GM23338 (cell line): Measurements from ENCODE around the gene GRIN3B. TPM values are rescaled to one million over a fixed set of nuclear protein-coding genes. Genes with fewer than 3 reads are reported as not detected.

Experiments used
- ATAC-seq: fragments of 200-7000 bp; cut with Tn5 transposase; 3 replicates; pipeline ENCODE4 v1.9.1; 2020
- DNase-seq: peaks from one replicate; pipeline ENCODE4 v3.0.0-alpha.2; 2015; ENCODE audit warnings: low spot score
- H2AFZ ChIP-seq: fragments of 200-600 bp; sonication (generic); 2 replicates; pipeline ENCODE4 v1.8.0; 2016; ENCODE audit warnings: antibody characterized with exemption, mild to moderate bottlenecking, moderate library complexity
- H3F3A ChIP-seq: fragments of 200-600 bp; sonication (generic); replicated peaks from 2 replicates; pipeline ENCODE4 v1.8.0; 2017; ENCODE audit warnings: antibody characterized with exemption, mixed run types, low read depth
- H3K27ac ChIP-seq: fragments of 200-600 bp; sonication (generic); 2 replicates; pipeline ENCODE4 v1.6.1; 2016; ENCODE audit warnings: low read depth
- H3K27me3 ChIP-seq: fragments of 200-600 bp; sonication (generic); 2 replicates; pipeline ENCODE4 v1.8.0; 2016; ENCODE audit warnings: mild to moderate bottlenecking, mixed run types, moderate library complexity; ENCODE audit not compliant: insufficient read depth
- H3K36me3 ChIP-seq: fragments of 200-600 bp; sonication (generic); 2 replicates; pipeline ENCODE4 v1.8.0; 2016; ENCODE audit warnings: mild to moderate bottlenecking; ENCODE audit not compliant: insufficient read depth
- H3K4me1 ChIP-seq: fragments of 200-600 bp; sonication (generic); 2 replicates; pipeline ENCODE4 v1.8.0; 2016; ENCODE audit warnings: mild to moderate bottlenecking, moderate library complexity; ENCODE audit not compliant: insufficient read depth
- H3K4me2 ChIP-seq: fragments of 200-600 bp; sonication (generic); 2 replicates; pipeline ENCODE4 v1.7.1; 2017; ENCODE audit warnings: mixed run types
- H3K4me3 ChIP-seq: fragments of 200-600 bp; sonication (generic); 2 replicates; pipeline ENCODE4 v1.6.1; 2016; ENCODE audit warnings: mixed run types
- H3K79me2 ChIP-seq: fragments of 200-600 bp; sonication (generic); replicated peaks from 2 replicates; pipeline ENCODE4 v1.8.0; 2017; ENCODE audit warnings: mild to moderate bottlenecking; ENCODE audit not compliant: insufficient read depth
- H3K9me2 ChIP-seq: fragments of 200-600 bp; sonication (generic); 2 replicates; pipeline ENCODE4 v1.8.0; 2017; ENCODE audit not compliant: insufficient read depth
- H4K20me1 ChIP-seq: fragments of 200-600 bp; sonication (generic); replicated peaks from 2 replicates; pipeline ENCODE4 v1.8.0; 2017; ENCODE audit warnings: mild to moderate bottlenecking; ENCODE audit not compliant: insufficient read depth
- H3K27ac Mint-ChIP-seq: 2 replicates; pipeline ENCODE4 v1.8.0; 2020; ENCODE audit warnings: inconsistent platforms, mild to moderate bottlenecking, moderate library complexity, mixed read lengths
- H3K27me3 Mint-ChIP-seq: 3 replicates; pipeline ENCODE4 v1.8.0; 2022; ENCODE audit warnings: low read depth, mild to moderate bottlenecking, moderate library complexity, mixed read lengths, inconsistent platforms; ENCODE audit not compliant: insufficient read depth, poor library complexity
- H3K36me3 Mint-ChIP-seq: 3 replicates; pipeline ENCODE4 v1.8.0; 2021; ENCODE audit warnings: low read depth, mild to moderate bottlenecking, inconsistent platforms, moderate library complexity, mixed read lengths
- H3K4me1 Mint-ChIP-seq: 3 replicates; pipeline ENCODE4 v1.8.0; 2020; ENCODE audit warnings: mild to moderate bottlenecking, inconsistent platforms, mixed read lengths
- H3K4me3 Mint-ChIP-seq: 3 replicates; pipeline ENCODE4 v1.8.0; 2021; ENCODE audit warnings: moderate library complexity, mild to moderate bottlenecking, inconsistent platforms, mixed read lengths
- H3K9me3 Mint-ChIP-seq: 3 replicates; pipeline ENCODE4 v1.8.0; 2020; ENCODE audit warnings: moderate library complexity, mild to moderate bottlenecking, inconsistent platforms, mixed read lengths
- CREB1 ChIP-seq: fragments of 250-450 bp; sonication (Bioruptor Pico); IDR thresholded peaks from 2 replicates; pipeline ENCODE4 v1.5.0; 2020; ENCODE audit warnings: low read depth, mild to moderate bottlenecking, moderate library complexity
- ETS1 ChIP-seq: IDR thresholded peaks from 2 replicates; pipeline ENCODE4 v1.6.1; 2016; ENCODE audit warnings: antibody characterized with exemption
- EZH2 ChIP-seq: fragments of 200-600 bp; sonication (generic); IDR thresholded peaks from one replicate; pipeline ENCODE4 v1.8.0; 2017; ENCODE audit warnings: antibody characterized with exemption, mild to moderate bottlenecking, low read depth; ENCODE audit not compliant: unreplicated experiment
- EZH2phosphoT487 ChIP-seq: fragments of 200-600 bp; sonication (generic); IDR thresholded peaks from one replicate; pipeline ENCODE4 v1.8.1; 2018; ENCODE audit warnings: antibody characterized with exemption; ENCODE audit not compliant: unreplicated experiment
- JUNB ChIP-seq: IDR thresholded peaks from one replicate; pipeline ENCODE4 v1.6.1; 2016; ENCODE audit warnings: antibody characterized with exemption; ENCODE audit not compliant: unreplicated experiment
- NANOG ChIP-seq: IDR thresholded peaks from 2 replicates; pipeline ENCODE4 v1.6.1; 2016; ENCODE audit warnings: antibody characterized with exemption, borderline replicate concordance
- POLR2AphosphoS5 ChIP-seq: IDR thresholded peaks from 2 replicates; pipeline ENCODE4 v1.6.1; 2016; ENCODE audit warnings: antibody characterized with exemption, low read depth
- REST ChIP-seq: IDR thresholded peaks from one replicate; pipeline ENCODE4 v1.6.1; 2018; ENCODE audit warnings: antibody characterized with exemption; ENCODE audit not compliant: unreplicated experiment
- STAT1 ChIP-seq: IDR thresholded peaks from one replicate; pipeline ENCODE4 v1.6.1; 2016; ENCODE audit warnings: antibody characterized with exemption; ENCODE audit not compliant: unreplicated experiment
- ZNF114 ChIP-seq: fragments of 250-450 bp; sonication (Bioruptor Pico); IDR thresholded peaks from 2 replicates; pipeline ENCODE4 v1.5.0; 2020; ENCODE audit warnings: mild to moderate bottlenecking, moderate library complexity
- polyA plus RNA-seq: library from polyadenylated mRNA; unstranded; fragments of >200 nt; fragmentation: Nextera tagmentation; extraction: Ambion mirVana; gene quantifications from 2 replicates; pipeline ENCODE4 v1.2.1, GENCODE V29; 2016
- total RNA-seq: library from RNA; depleted of rRNA; stranded (reverse); fragments of >200 nt; shearing (Covaris generic); gene quantifications from 2 replicates; pipeline ENCODE4 v1.2.3, GENCODE V29; 2014

GRIN3B gene
- total and polyA plus RNA-seq, 2 experiments from 2014 or later = 0.11 to 2.8 TPM

- DNase-seq = no peak
- TF ChIP-seq ETS1 = no peak
- TF ChIP-seq EZH2phosphoT487 = no peak
- Histone ChIP-seq H3K36me3 (no peaks in the 10 kb centered on the region), H4K20me1 (peaks cover 23% of the 10 kb centered on the region), H3K4me1 (peaks cover 6% of the 10 kb centered on the region; the same call in 1 of the 2 replicates), H3K9me2 (no peaks in the 10 kb centered on the region), H2AFZ (no peak overlapping the region), H3K79me2 (peaks cover 46% of the 10 kb centered on the region), H3K27me3 (no peaks in the 10 kb centered on the region), H3K4me3 (no peak overlapping the region), H3K27ac (no peak overlapping the region), H3F3A (peaks cover 6% of the 10 kb centered on the region; the same call in 1 of the 2 replicates), H3K4me2 (no peak overlapping the region)
- Mint-ChIP-seq H3K9me3 (no peaks in the 10 kb centered on the region), H3K27me3 (peaks cover 7% of the 10 kb centered on the region), H3K27ac (no peak overlapping the region), H3K4me1 (peaks cover 23% of the 10 kb centered on the region), H3K4me3 (no peak overlapping the region), H3K36me3 (peaks cover 3% of the 10 kb centered on the region; the same call in 2 of the 3 replicates)
- no peak for ATAC-seq
Measured at GRCh38 chr19:1013218-1013617, 13.0 kb downstream of the GRIN3B start.

- Histone ChIP-seq H3K79me2 (peaks cover 58% of the 10 kb centered on the region), H3K9me2 (no peaks in the 10 kb centered on the region), H3K27ac (no peak overlapping the region), H3K4me2 (no peak overlapping the region), H4K20me1 (peaks cover 21% of the 10 kb centered on the region), H2AFZ (no peak overlapping the region), H3F3A (peaks cover 9% of the 10 kb centered on the region; the same call in 1 of the 2 replicates), H3K4me1 (peaks cover 8% of the 10 kb centered on the region; the same call in 1 of the 2 replicates), H3K36me3 (no peaks in the 10 kb centered on the region), H3K27me3 (no peaks in the 10 kb centered on the region), H3K4me3 (no peak overlapping the region)
- Mint-ChIP-seq H3K4me3 (no peak overlapping the region), H3K9me3 (no peaks in the 10 kb centered on the region), H3K4me1 (peaks cover 26% of the 10 kb centered on the region), H3K36me3 (peaks cover 3% of the 10 kb centered on the region; the same call in 2 of the 3 replicates), H3K27ac (0 out of 2 replicates have a peak overlapping the region, but pooled peaks have one; percentile 70), H3K27me3 (peaks cover 7% of the 10 kb centered on the region)
- ATAC-seq = no peak
- TF ChIP-seq STAT1 (no peak), CREB1 (CRISPR knock-in tag) (no peak), EZH2phosphoT487 (no peak), ETS1 (no peak), NANOG (no peak), JUNB (no peak), ZNF114 (CRISPR knock-in tag) (no peak), EZH2 (no peak), POLR2AphosphoS5 (no peak), REST (no peak)
- DNase-seq = no peak
Measured at GRCh38 chr19:1014161-1015060, 14.2 kb downstream of the GRIN3B start.
